Measurements from ENCODE around the gene RCAN1. TPM values are rescaled to one million over a fixed set of nuclear protein-coding genes. Genes with fewer than 3 reads are reported as not detected.

RCAN1 gene
- total RNA-seq, 1 experiment from 2014 or later = 28.3 TPM

GRCh38 chr21:34554227-34554626 lies 60.7 kb downstream of the RCAN1 start:
- Histone ChIP-seq H3K4me3 (no peak overlapping the region), H3K36me3 (no peaks in the 10 kb centered on the region), H3K27ac (no peak overlapping the region), H3K27me3 (no peaks in the 10 kb centered on the region), H3K9me3 (replicated peaks) (peaks cover 6% of the 10 kb centered on the region; the same call in 1 of the 2 replicates), H3K4me1 (peaks cover 2% of the 10 kb centered on the region)
- no peak for DNase-seq

GRCh38 chr21:34553151-34553952 lies 61.6 kb downstream of the RCAN1 start:
- no peaks in the 10 kb centered on the region; the same call in 1 of the 2 replicates for H3K4me1 ChIP-seq
- no peak for DNase-seq
- H3K27me3 ChIP-seq = no peaks in the 10 kb centered on the region
- H3K9me3 ChIP-seq (replicated peaks) = peaks cover 6% of the 10 kb centered on the region; the same call in 1 of the 2 replicates
- H3K4me3 ChIP-seq = no peak overlapping the region
- no peak overlapping the region for H3K27ac ChIP-seq
- H3K36me3 ChIP-seq = no peaks in the 10 kb centered on the region

GRCh38 chr21:34552360-34553098 lies 62.4 kb downstream of the RCAN1 start:
- Histone ChIP-seq H3K27me3 (no peaks in the 10 kb centered on the region), H3K4me3 (no peak overlapping the region), H3K27ac (no peak overlapping the region), H3K36me3 (no peaks in the 10 kb centered on the region), H3K4me1 (no peaks in the 10 kb centered on the region; the same call in 1 of the 2 replicates), H3K9me3 (replicated peaks) (peaks cover 6% of the 10 kb centered on the region; the same call in 1 of the 2 replicates)
- no peak for DNase-seq

GRCh38 chr21:34550182-34550799 lies 64.6 kb downstream of the RCAN1 start:
- no peak for DNase-seq
- H3K9me3 ChIP-seq (replicated peaks) = peaks cover 6% of the 10 kb centered on the region; the same call in 1 of the 2 replicates
- no peak overlapping the region for H3K4me3 ChIP-seq
- no peaks in the 10 kb centered on the region for H3K27me3 ChIP-seq
- H3K27ac ChIP-seq = no peak overlapping the region
- H3K4me1 ChIP-seq = peaks cover 6% of the 10 kb centered on the region
- H3K36me3 ChIP-seq = no peaks in the 10 kb centered on the region

GRCh38 chr21:34548781-34549376 lies 66.0 kb downstream of the RCAN1 start:
- Histone ChIP-seq H3K36me3 (no peaks in the 10 kb centered on the region), H3K27ac (no peak overlapping the region), H3K4me3 (no peak overlapping the region), H3K27me3 (no peaks in the 10 kb centered on the region), H3K4me1 (peaks cover 16% of the 10 kb centered on the region), H3K9me3 (replicated peaks) (no peaks in the 10 kb centered on the region; the same call in 1 of the 2 replicates)
- DNase-seq = no peak

GRCh38 chr21:34546542-34546941 lies 68.4 kb downstream of the RCAN1 start:
- Histone ChIP-seq H3K9me3 (replicated peaks) (no peaks in the 10 kb centered on the region; the same call in 1 of the 2 replicates), H3K36me3 (no peaks in the 10 kb centered on the region), H3K4me3 (no peak overlapping the region), H3K27ac (no peak overlapping the region), H3K4me1 (peaks cover 16% of the 10 kb centered on the region), H3K27me3 (no peaks in the 10 kb centered on the region)
- DNase-seq = no peak

GRCh38 chr21:34545079-34545884 lies 69.6 kb downstream of the RCAN1 start:
- Histone ChIP-seq H3K9me3 (replicated peaks) (no peaks in the 10 kb centered on the region; the same call in 1 of the 2 replicates), H3K4me1 (peaks cover 16% of the 10 kb centered on the region), H3K36me3 (no peaks in the 10 kb centered on the region), H3K27ac (peak overlapping the region; percentile 74), H3K27me3 (no peaks in the 10 kb centered on the region), H3K4me3 (peak overlapping the region; percentile 35)
- DNase-seq = peak; percentile 62 to 65

GRCh38 chr21:34544032-34544496 lies 70.8 kb downstream of the RCAN1 start:
- no peaks in the 10 kb centered on the region for H3K27me3 ChIP-seq
- peaks cover 16% of the 10 kb centered on the region for H3K4me1 ChIP-seq
- DNase-seq = peak; percentile 79 to 84
- no peaks in the 10 kb centered on the region for H3K36me3 ChIP-seq
- H3K4me3 ChIP-seq = no peak overlapping the region
- no peak overlapping the region for H3K27ac ChIP-seq
- no peaks in the 10 kb centered on the region; the same call in 1 of the 2 replicates for H3K9me3 ChIP-seq (replicated peaks)

- H3K27me3 ChIP-seq = no peaks in the 10 kb centered on the region
- no peak for DNase-seq
- H3K9me3 ChIP-seq (replicated peaks) = no peaks in the 10 kb centered on the region; the same call in 1 of the 2 replicates
- peaks cover 16% of the 10 kb centered on the region for H3K4me1 ChIP-seq
- H3K36me3 ChIP-seq = no peaks in the 10 kb centered on the region
- H3K4me3 ChIP-seq = no peak overlapping the region
- H3K27ac ChIP-seq = no peak overlapping the region
Observed at GRCh38 chr21:34543017-34543416, 71.9 kb downstream of the RCAN1 start.

- Histone ChIP-seq H3K27me3 (no peaks in the 10 kb centered on the region), H3K4me3 (no peak overlapping the region), H3K36me3 (no peaks in the 10 kb centered on the region), H3K9me3 (replicated peaks) (no peaks in the 10 kb centered on the region; the same call in 1 of the 2 replicates), H3K27ac (no peak overlapping the region), H3K4me1 (peaks cover 9% of the 10 kb centered on the region; the same call in 1 of the 2 replicates)
- DNase-seq = no peak
Observed at GRCh38 chr21:34540206-34540605, 74.7 kb downstream of the RCAN1 start.

- H3K36me3 ChIP-seq = no peaks in the 10 kb centered on the region
- no peak overlapping the region for H3K4me3 ChIP-seq
- no peaks in the 10 kb centered on the region for H3K9me3 ChIP-seq (replicated peaks)
- H3K27me3 ChIP-seq = no peaks in the 10 kb centered on the region
- H3K4me1 ChIP-seq = peaks cover 5% of the 10 kb centered on the region; the same call in 1 of the 2 replicates
- no peak for DNase-seq
- H3K27ac ChIP-seq = no peak overlapping the region
Observed at GRCh38 chr21:34537838-34538237, 77.1 kb downstream of the RCAN1 start.

GRCh38 chr21:34536820-34537219 lies 78.1 kb downstream of the RCAN1 start:
- Histone ChIP-seq H3K4me1 (peaks cover 5% of the 10 kb centered on the region; the same call in 1 of the 2 replicates), H3K27me3 (no peaks in the 10 kb centered on the region), H3K36me3 (no peaks in the 10 kb centered on the region), H3K9me3 (replicated peaks) (no peaks in the 10 kb centered on the region), H3K4me3 (no peak overlapping the region), H3K27ac (no peak overlapping the region)
- DNase-seq = no peak

GRCh38 chr21:34536311-34536710 lies 78.6 kb downstream of the RCAN1 start:
- no peak overlapping the region for H3K4me3 ChIP-seq
- no peak for DNase-seq
- H3K9me3 ChIP-seq (replicated peaks) = no peaks in the 10 kb centered on the region
- peaks cover 5% of the 10 kb centered on the region; the same call in 1 of the 2 replicates for H3K4me1 ChIP-seq
- no peak overlapping the region for H3K27ac ChIP-seq
- H3K36me3 ChIP-seq = no peaks in the 10 kb centered on the region
- no peaks in the 10 kb centered on the region for H3K27me3 ChIP-seq

All from SJCRH30 (cell line).